Measurements from ENCODE around the gene PIK3R5. TPM values are rescaled to one million over a fixed set of nuclear protein-coding genes. Genes with fewer than 3 reads are reported as not detected.

The PIK3R5 gene
- total and polyA plus RNA-seq, 2 donors (not counting 3 experiments of a cell fraction or from before 2014, with no cell fraction given), result not detected

DNA sequence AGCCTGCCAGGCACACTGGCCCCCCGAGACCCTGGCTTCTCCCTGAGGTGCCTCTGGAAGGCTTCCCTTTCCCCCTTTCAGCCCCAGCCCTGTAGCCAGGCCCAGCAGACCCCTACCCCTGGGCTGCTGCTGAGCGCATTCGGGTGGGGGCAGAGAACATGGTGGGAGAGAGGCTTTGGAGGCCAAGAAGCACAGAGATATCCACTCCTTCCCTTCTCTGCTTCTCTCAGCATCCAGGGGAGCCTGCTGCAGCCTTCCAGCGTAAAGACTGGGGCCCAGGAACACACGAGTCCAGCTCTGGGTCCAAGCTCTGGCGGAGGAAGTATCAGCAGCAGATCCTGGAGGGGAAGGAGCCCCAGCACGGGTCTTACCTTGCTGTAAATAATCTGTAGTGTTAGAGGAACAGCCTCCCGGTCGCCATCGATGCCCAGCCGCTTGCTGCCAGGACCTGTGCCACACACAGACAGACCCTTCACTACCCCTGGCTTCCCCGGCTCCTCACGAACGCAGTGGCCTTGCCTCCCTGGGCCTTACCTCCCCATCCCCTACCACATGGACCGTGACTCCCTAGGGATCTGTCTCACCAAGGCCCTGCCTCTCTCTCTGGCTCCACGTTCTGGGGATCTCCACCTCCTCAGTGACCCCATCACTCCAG, 81.0 kb downstream of the PIK3R5 start:
- CTCF ChIA-PET, result no interaction called here
- dilution Hi-C loops (cut with MboI; ENCODE audit: extremely low pct_ligation_motif_present, low sequenced_read_pairs) (no loop called here), intact Hi-C loops (cut with micrococcal nuclease) (no loop called here)
- no peak overlapping the region for H3K9ac ChIP-seq (replicated peaks; ENCODE audit: extremely low read depth, insufficient read depth, low read length)
- H3K27me3 ChIP-seq (ENCODE audit: control insufficient read depth in 2 of 2, insufficient read depth in 2 of 2, low read length in 2 of 2), result no peaks in the 10 kb centered on the region
- no peak overlapping the region for H2AFZ ChIP-seq (ENCODE audit: low read depth, low read length)
- H3K4me3 ChIP-seq (replicated peaks in 1 of 3; ENCODE audit: insufficient read depth in 1 of 3, low read depth in 1 of 3, low read length in 3 of 3), result no peak overlapping the region
- POLR2A ChIA-PET, result no interaction called here
- no peak for FAIRE-seq
- no peaks in the 10 kb centered on the region for H4K20me1 ChIP-seq (replicated peaks; ENCODE audit: control insufficient read depth, extremely low read depth, insufficient read depth, low read length)
- DNase-seq (ENCODE audit: low read depth, low spot score), result no peak
- H3K79me2 ChIP-seq (ENCODE audit: control insufficient read depth, insufficient read depth, low read length), result no peaks in the 10 kb centered on the region
- H3K9me1 ChIP-seq (replicated peaks; ENCODE audit: control insufficient read depth, extremely low read depth, insufficient read depth, low read length), result no peaks in the 10 kb centered on the region
- H3K4me2 ChIP-seq (ENCODE audit: insufficient read depth, low read length), result no peak overlapping the region
- no peak overlapping the region for H3K27ac ChIP-seq (ENCODE audit: insufficient read depth, low read depth, low read length)
- no peaks in the 10 kb centered on the region for H3K9me3 ChIP-seq (replicated peaks; ENCODE audit: control insufficient read depth, insufficient read depth, low read length)
- no peaks in the 10 kb centered on the region for H3K4me1 ChIP-seq (ENCODE audit: control insufficient read depth, extremely low read depth, insufficient read depth, low read length)
- TF ChIP-seq EZH2 (IDR thresholded peaks at IDR 0.05; ENCODE audit: borderline replicate concordance, low read depth, low read length, severe bottlenecking) (no peak), MYC (IDR thresholded peaks at IDR 0.05; ENCODE audit: low read depth, low read length) (no peak), GATA2 (IDR thresholded peaks at IDR 0.05; ENCODE audit: insufficient read depth, insufficient read length, low read depth, low read length) (no peak), POLR2AphosphoS5 (IDR thresholded peaks at IDR 0.05; ENCODE audit: insufficient read depth, low read depth, low read length) (no peak), JUN (IDR thresholded peaks at IDR 0.05; ENCODE audit: borderline replicate concordance, insufficient read depth, insufficient read length, low read depth) (no peak), FOS (IDR thresholded peaks at IDR 0.05; ENCODE audit: borderline replicate concordance, insufficient read depth, low read length) (no peak), POLR2A (IDR thresholded peaks at IDR 0.05; ENCODE audit: low read depth, low read length) (no peak)
- TF ChIP-seq, protein P1, sequence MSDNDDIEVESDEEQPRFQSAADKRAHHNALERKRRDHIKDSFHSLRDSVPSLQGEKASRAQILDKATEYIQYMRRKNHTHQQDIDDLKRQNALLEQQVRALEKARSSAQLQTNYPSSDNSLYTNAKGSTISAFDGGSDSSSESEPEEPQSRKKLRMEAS (IDR thresholded peaks at IDR 0.05; ENCODE audit: insufficient read depth, insufficient read length), result no peak
- TF ChIP-seq, protein P2, sequence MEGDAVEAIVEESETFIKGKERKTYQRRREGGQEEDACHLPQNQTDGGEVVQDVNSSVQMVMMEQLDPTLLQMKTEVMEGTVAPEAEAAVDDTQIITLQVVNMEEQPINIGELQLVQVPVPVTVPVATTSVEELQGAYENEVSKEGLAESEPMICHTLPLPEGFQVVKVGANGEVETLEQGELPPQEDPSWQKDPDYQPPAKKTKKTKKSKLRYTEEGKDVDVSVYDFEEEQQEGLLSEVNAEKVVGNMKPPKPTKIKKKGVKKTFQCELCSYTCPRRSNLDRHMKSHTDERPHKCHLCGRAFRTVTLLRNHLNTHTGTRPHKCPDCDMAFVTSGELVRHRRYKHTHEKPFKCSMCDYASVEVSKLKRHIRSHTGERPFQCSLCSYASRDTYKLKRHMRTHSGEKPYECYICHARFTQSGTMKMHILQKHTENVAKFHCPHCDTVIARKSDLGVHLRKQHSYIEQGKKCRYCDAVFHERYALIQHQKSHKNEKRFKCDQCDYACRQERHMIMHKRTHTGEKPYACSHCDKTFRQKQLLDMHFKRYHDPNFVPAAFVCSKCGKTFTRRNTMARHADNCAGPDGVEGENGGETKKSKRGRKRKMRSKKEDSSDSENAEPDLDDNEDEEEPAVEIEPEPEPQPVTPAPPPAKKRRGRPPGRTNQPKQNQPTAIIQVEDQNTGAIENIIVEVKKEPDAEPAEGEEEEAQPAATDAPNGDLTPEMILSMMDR (IDR thresholded peaks at IDR 0.05; ENCODE audit: extremely low read depth in 1 of 2, insufficient read depth in 1 of 2, low read depth in 1 of 2, low read length in 2 of 2), result no peak
- BruUV-seq (replicated peaks), result no TSS peak
- no peaks in the 10 kb centered on the region for H3K36me3 ChIP-seq (ENCODE audit: control insufficient read depth in 2 of 2, extremely low read depth in 1 of 2, insufficient read depth in 2 of 2, low read length in 2 of 2)

Data from endothelial cell of umbilical vein (primary cell).